ENCODE data around the gene MINDY1. TPM values are rescaled to one million over a fixed set of nuclear protein-coding genes. Genes with fewer than 3 reads are reported as not detected.

Gene MINDY1
- total and polyA plus RNA-seq, 9 of the 15 experiments (the other 6 are each of a cell fraction or from before 2014, with no cell fraction given): 0.49 to 11.0 (median 6.0) TPM

- no peak for TF ChIP-seq ZNF445 (CRISPR knock-in tag; IDR thresholded peaks at IDR 0.05; ENCODE audit: low read depth)
- peak; percentile 23 to 60; a peak in 1 of 4 replicates for TF ChIP-seq BCLAF1 (IDR thresholded peaks at IDR 0.05; ENCODE audit: borderline replicate concordance in 1 of 2, control insufficient read depth in 1 of 2, low read depth in 2 of 2, low read length in 1 of 2)
- TF ChIP-seq SMAD1 (IDR thresholded peaks at IDR 0.05; ENCODE audit: low read depth, low read length, partially characterized antibody): no peak
- TF ChIP-seq TAF15 (IDR thresholded peaks at IDR 0.05; ENCODE audit: low read depth, low read length): no peak
- TF ChIP-seq ZBTB9 (CRISPR knock-in tag; IDR thresholded peaks at IDR 0.05): peak; percentile 56; the same call in 1 of the 2 replicates
- no peak for TF ChIP-seq E4F1 (CRISPR knock-in tag; IDR thresholded peaks at IDR 0.05; ENCODE audit: borderline replicate concordance)
- 0 out of 2 replicates have a peak, but pooled peaks have one; percentile 29 for TF ChIP-seq THAP12 (CRISPR knock-in tag; IDR thresholded peaks at IDR 0.05)
- no peak; the same call in 1 of the 2 replicates for TF ChIP-seq CBFB (CRISPR knock-in tag; IDR thresholded peaks at IDR 0.05)
- TF ChIP-seq CUX1 (CRISPR knock-in tag; IDR thresholded peaks at IDR 0.05): 0 out of 2 replicates have a peak, but pooled peaks have one; percentile 32
Measured at GRCh38 chr1:151008244-151009205, 1.8 kb upstream of the MINDY1 start, which contains the start of gene PRUNE1 (continued).

All from K562 (cell line).